Measurements from ENCODE around the gene LRRTM4. TPM values are rescaled to one million over a fixed set of nuclear protein-coding genes. Genes with fewer than 3 reads are reported as not detected.

LRRTM4 gene
- total RNA-seq, 6 donors from 2014 or later: 0.29 to 0.61 TPM; not detected in 4

GRCh38 chr2:77363277-77363676 is 158.9 kb downstream of the LRRTM4 start:
- Histone ChIP-seq H3K27me3 (no peaks in the 10 kb centered on the region), H3K9me3 (no peaks in the 10 kb centered on the region), H3K27ac (no peak overlapping the region), H3K4me3 (no peak overlapping the region), H3K4me1 (no peaks in the 10 kb centered on the region), H3K36me3 (no peaks in the 10 kb centered on the region)
- TF ChIP-seq CTCF (IDR thresholded peaks at IDR 0.05) (no peak), POLR2A (IDR thresholded peaks at IDR 0.05) (no peak), POLR2AphosphoS5 (IDR thresholded peaks at IDR 0.05) (no peak), EP300 (IDR thresholded peaks at IDR 0.05) (no peak)
- WGBS, 2 donors: 76 to 82% methylated on average over 5 of the region's 5 CpGs
- ATAC-seq (ENCODE audit: low FRiP score in 2 of 2): no peak
- DNase-seq: no peak

- TF ChIP-seq CTCF (IDR thresholded peaks at IDR 0.05): no peak
- no peak for TF ChIP-seq POLR2A (IDR thresholded peaks at IDR 0.05)
- TF ChIP-seq EP300 (IDR thresholded peaks at IDR 0.05): no peak
- no peak for TF ChIP-seq POLR2AphosphoS5 (IDR thresholded peaks at IDR 0.05)
- no peak for ATAC-seq (ENCODE audit: low FRiP score in 2 of 2)
- H3K9me3 ChIP-seq: no peaks in the 10 kb centered on the region
- no peaks in the 10 kb centered on the region for H3K4me1 ChIP-seq
- H3K27me3 ChIP-seq: no peaks in the 10 kb centered on the region
- H3K27ac ChIP-seq: no peak overlapping the region
- no peak overlapping the region for H3K4me3 ChIP-seq
- no peak for DNase-seq
- no peaks in the 10 kb centered on the region for H3K36me3 ChIP-seq
Observed at GRCh38 chr2:77348821-77349220, 173.4 kb downstream of the LRRTM4 start.

GRCh38 chr2:77336013-77336412 is 186.2 kb downstream of the LRRTM4 start:
- ATAC-seq (ENCODE audit: low FRiP score in 2 of 2) (no peak), DNase-seq (no peak)
- no peaks in the 10 kb centered on the region for H3K4me1 ChIP-seq
- no peak overlapping the region for H3K4me3 ChIP-seq
- H3K9me3 ChIP-seq: peaks cover 0 to 9% (median 0%) of the 10 kb centered on the region in 4 donors
- H3K27me3 ChIP-seq: no peaks in the 10 kb centered on the region
- no peaks in the 10 kb centered on the region for H3K36me3 ChIP-seq
- TF ChIP-seq EP300 (IDR thresholded peaks at IDR 0.05): no peak
- no peak for TF ChIP-seq POLR2AphosphoS5 (IDR thresholded peaks at IDR 0.05)
- no peak for TF ChIP-seq POLR2A (IDR thresholded peaks at IDR 0.05)
- no peak for TF ChIP-seq CTCF (IDR thresholded peaks at IDR 0.05)
- no peak overlapping the region for H3K27ac ChIP-seq

GRCh38 chr2:77328134-77328931 is 193.8 kb downstream of the LRRTM4 start:
- Histone ChIP-seq H3K27ac (no peak overlapping the region), H3K4me3 (no peak overlapping the region), H3K4me1 (no peaks in the 10 kb centered on the region), H3K36me3 (no peaks in the 10 kb centered on the region), H3K9me3 (peaks cover 0 to 4% (median 0%) of the 10 kb centered on the region in 4 donors), H3K27me3 (no peaks in the 10 kb centered on the region)
- 62 to 68% methylated on average over 5 of the region's 5 CpGs for WGBS, 2 donors
- no peak for DNase-seq
- ATAC-seq (ENCODE audit: low FRiP score in 2 of 2): no peak
- TF ChIP-seq CTCF (IDR thresholded peaks at IDR 0.05) (no peak), POLR2A (IDR thresholded peaks at IDR 0.05) (no peak), EP300 (IDR thresholded peaks at IDR 0.05) (no peak), POLR2AphosphoS5 (IDR thresholded peaks at IDR 0.05) (no peak)

- Histone ChIP-seq H3K4me3 (no peak overlapping the region), H3K4me1 (no peaks in the 10 kb centered on the region), H3K27ac (no peak overlapping the region), H3K9me3 (no peaks in the 10 kb centered on the region), H3K27me3 (no peaks in the 10 kb centered on the region), H3K36me3 (no peaks in the 10 kb centered on the region)
- TF ChIP-seq CTCF (IDR thresholded peaks at IDR 0.05) (no peak), EP300 (IDR thresholded peaks at IDR 0.05) (no peak), POLR2AphosphoS5 (IDR thresholded peaks at IDR 0.05) (no peak), POLR2A (IDR thresholded peaks at IDR 0.05) (no peak)
- 46 to 76% methylated on average over 3 of the region's 3 CpGs for WGBS, 2 donors
- DNase-seq (no peak), ATAC-seq (ENCODE audit: low FRiP score in 2 of 2) (no peak)
Observed at GRCh38 chr2:77325395-77325794, 196.8 kb downstream of the LRRTM4 start.

Data from upper lobe of left lung (tissue), 6 donors.